Neural cell (in vitro differentiated cells): ENCODE data around the gene PGAP3. TPM values are rescaled to one million over a fixed set of nuclear protein-coding genes. Genes with fewer than 3 reads are reported as not detected.

Experiments
- H2AFZ ChIP-seq: fragments of 200-600, 300-800 bp; sonication (generic), shearing (Covaris generic); 2 replicates; pipeline ENCODE4 v1.6.0; 2014; ENCODE audit warnings: low read depth, mild to moderate bottlenecking, antibody characterized with exemption, low read length, moderate library complexity
- H3F3A ChIP-seq: fragments of 200-600 bp; shearing (Covaris generic); 2 replicates; pipeline ENCODE4 v1.6.1; 2016; ENCODE audit warnings: mild to moderate bottlenecking, moderate library complexity, mixed read lengths, antibody characterized with exemption, low read length; ENCODE audit not compliant: insufficient read depth, poor library complexity, severe bottlenecking
- H3K27ac ChIP-seq: fragments of 200-600, 300-800 bp; sonication (generic), shearing (Covaris generic); 2 replicates; pipeline ENCODE4 v1.5.1; 2014; ENCODE audit warnings: mild to moderate bottlenecking, low read length, moderate library complexity
- H3K27me3 ChIP-seq: fragments of 300-800, 200-600 bp; sonication (generic), shearing (Covaris generic); 2 replicates; pipeline ENCODE4 v1.6.0; 2014; ENCODE audit warnings: mild to moderate bottlenecking, low read depth, low read length, moderate library complexity; ENCODE audit not compliant: insufficient read depth
- H3K36me3 ChIP-seq: fragments of 300-800, 200-600 bp; sonication (generic), shearing (Covaris generic); 2 replicates; pipeline ENCODE4 v1.5.1; 2014; ENCODE audit warnings: mild to moderate bottlenecking, antibody characterized with exemption, low read length, moderate library complexity; ENCODE audit not compliant: insufficient read depth
- H3K4me2 ChIP-seq: fragments of 300-800, 200-600 bp; sonication (generic), shearing (Covaris generic); 2 replicates; pipeline ENCODE4 v1.6.0; 2014; ENCODE audit warnings: mild to moderate bottlenecking, low read length
- H3K4me3 ChIP-seq: fragments of 300-800, 200-600 bp; sonication (generic), shearing (Covaris generic); 2 replicates; pipeline ENCODE4 v1.5.1; 2014; ENCODE audit warnings: mild to moderate bottlenecking, low read length, moderate library complexity
- H3K79me2 ChIP-seq: fragments of 200-600 bp; shearing (Covaris generic); replicated peaks from 2 replicates; pipeline ENCODE4 v1.6.0; 2014; ENCODE audit warnings: mild to moderate bottlenecking, low read length, moderate library complexity; ENCODE audit not compliant: insufficient read depth
- H3K9ac ChIP-seq: fragments of 300-800, 200-600 bp; sonication (generic), shearing (Covaris generic); 2 replicates; pipeline ENCODE4 v1.6.1; 2016; ENCODE audit warnings: mild to moderate bottlenecking, low read length, mixed read lengths
- H3K9me2 ChIP-seq: fragments of 200-600 bp; shearing (Covaris generic); 2 replicates; pipeline ENCODE4 v1.6.1; 2016; ENCODE audit warnings: mild to moderate bottlenecking, low read length, mixed read lengths; ENCODE audit not compliant: insufficient read depth
- H3K9me3 ChIP-seq: fragments of 200-600, 300-800 bp; sonication (generic), shearing (Covaris generic); 2 replicates; pipeline ENCODE4 v1.6.1; 2016; ENCODE audit warnings: mild to moderate bottlenecking, mixed run types, low read length, moderate library complexity, mixed read lengths
- H4K20me1 ChIP-seq: fragments of 200-600 bp; shearing (Covaris generic); 2 replicates; pipeline ENCODE4 v1.6.1; 2016; ENCODE audit warnings: mild to moderate bottlenecking, mixed run types; ENCODE audit not compliant: insufficient read depth
- EP300 ChIP-seq: fragments of 450-650 bp; conservative IDR thresholded peaks from 2 replicates; pipeline ENCODE4 v1.6.1; 2014; ENCODE audit warnings: antibody characterized with exemption, mild to moderate bottlenecking, moderate library complexity; ENCODE audit not compliant: poor library complexity, severe bottlenecking
- EZH2 ChIP-seq: fragments of 200-600, 300-800 bp; shearing (Covaris generic), sonication (generic); IDR thresholded peaks from 2 replicates; pipeline ENCODE4 v1.6.1; 2014; ENCODE audit warnings: antibody characterized with exemption, low read length, borderline replicate concordance, mild to moderate bottlenecking; ENCODE audit not compliant: insufficient read depth, poor library complexity, severe bottlenecking
- MXI1 ChIP-seq: fragments of 450-650 bp; conservative IDR thresholded peaks from 2 replicates; pipeline ENCODE4 v1.6.1; 2014; ENCODE audit warnings: antibody characterized with exemption, mild to moderate bottlenecking; ENCODE audit not compliant: poor library complexity, severe bottlenecking
- POLR2AphosphoS5 ChIP-seq: IDR thresholded peaks from 2 replicates; pipeline ENCODE4 v1.6.1; 2012
- RAD21 ChIP-seq: fragments of 450-650 bp; conservative IDR thresholded peaks from 2 replicates; pipeline ENCODE4 v1.6.1; 2014; ENCODE audit warnings: antibody characterized with exemption, mild to moderate bottlenecking, moderate library complexity
- REST ChIP-seq: IDR thresholded peaks from 2 replicates; pipeline ENCODE4 v1.6.1; 2012; ENCODE audit warnings: borderline replicate concordance
- SMC3 ChIP-seq: fragments of 450-650 bp; conservative IDR thresholded peaks from 2 replicates; pipeline ENCODE4 v1.6.1; 2014; ENCODE audit warnings: antibody characterized with exemption, mild to moderate bottlenecking, moderate library complexity; ENCODE audit not compliant: poor library complexity
- TAF1 ChIP-seq: IDR thresholded peaks from 2 replicates; pipeline ENCODE4 v1.6.1; 2012; ENCODE audit warnings: low read depth
- polyA plus RNA-seq: library from polyadenylated mRNA; depleted of rRNA; stranded (reverse); fragments of >200 nt; gene quantifications from 2 replicates; pipeline ENCODE4 v1.2.3, GENCODE V29; 2014
- TF ChIP-seq, protein P1 (sequence below): fragments of 450-650 bp; IDR thresholded peaks from 2 replicates; pipeline ENCODE4 v1.5.1; 2014; ENCODE audit warnings: antibody characterized with exemption, mild to moderate bottlenecking, moderate library complexity; ENCODE audit not compliant: poor library complexity, severe bottlenecking

PGAP3 gene
- polyA plus RNA-seq, 1 donor from 2014 or later = 27.2 TPM

GRCh38 chr17:39660397-39661385, 27.2 kb downstream of the PGAP3 start:
- Histone ChIP-seq H3F3A (no peaks in the 10 kb centered on the region), H3K9me3 (no peaks in the 10 kb centered on the region), H4K20me1 (no peaks in the 10 kb centered on the region), H3K27ac (no peak overlapping the region), H3K4me2 (no peak overlapping the region), H3K79me2 (no peaks in the 10 kb centered on the region), H3K9ac (no peak overlapping the region), H3K9me2 (no peaks in the 10 kb centered on the region), H3K27me3 (no peaks in the 10 kb centered on the region), H3K36me3 (no peaks in the 10 kb centered on the region), H2AFZ (no peak overlapping the region), H3K4me3 (no peak overlapping the region)
- TF ChIP-seq EZH2 (no peak), TAF1 (no peak), SMC3 (no peak), RAD21 (no peak), EP300 (no peak), MXI1 (no peak), REST (no peak), POLR2AphosphoS5 (no peak)
- TF ChIP-seq, protein P1, sequence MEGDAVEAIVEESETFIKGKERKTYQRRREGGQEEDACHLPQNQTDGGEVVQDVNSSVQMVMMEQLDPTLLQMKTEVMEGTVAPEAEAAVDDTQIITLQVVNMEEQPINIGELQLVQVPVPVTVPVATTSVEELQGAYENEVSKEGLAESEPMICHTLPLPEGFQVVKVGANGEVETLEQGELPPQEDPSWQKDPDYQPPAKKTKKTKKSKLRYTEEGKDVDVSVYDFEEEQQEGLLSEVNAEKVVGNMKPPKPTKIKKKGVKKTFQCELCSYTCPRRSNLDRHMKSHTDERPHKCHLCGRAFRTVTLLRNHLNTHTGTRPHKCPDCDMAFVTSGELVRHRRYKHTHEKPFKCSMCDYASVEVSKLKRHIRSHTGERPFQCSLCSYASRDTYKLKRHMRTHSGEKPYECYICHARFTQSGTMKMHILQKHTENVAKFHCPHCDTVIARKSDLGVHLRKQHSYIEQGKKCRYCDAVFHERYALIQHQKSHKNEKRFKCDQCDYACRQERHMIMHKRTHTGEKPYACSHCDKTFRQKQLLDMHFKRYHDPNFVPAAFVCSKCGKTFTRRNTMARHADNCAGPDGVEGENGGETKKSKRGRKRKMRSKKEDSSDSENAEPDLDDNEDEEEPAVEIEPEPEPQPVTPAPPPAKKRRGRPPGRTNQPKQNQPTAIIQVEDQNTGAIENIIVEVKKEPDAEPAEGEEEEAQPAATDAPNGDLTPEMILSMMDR = no peak

DNA sequence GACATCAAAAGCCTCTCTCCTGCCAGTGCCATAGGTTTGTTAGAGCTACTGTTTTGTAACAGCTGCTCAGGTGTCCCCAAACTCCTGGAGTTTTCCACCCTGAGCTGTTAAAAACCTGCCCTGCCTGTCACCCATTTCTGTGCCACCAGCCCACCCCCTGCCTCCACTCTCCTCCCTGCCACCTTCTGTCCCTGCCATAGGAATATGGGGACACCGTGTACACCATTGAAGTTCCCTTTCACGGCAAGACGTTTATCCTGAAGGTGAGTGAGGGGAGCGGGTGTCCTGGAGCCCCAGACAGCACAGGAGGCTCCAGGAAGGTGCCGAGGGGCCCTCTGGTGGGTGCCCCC, 27.9 kb downstream of the PGAP3 start:
- H3F3A ChIP-seq = no peaks in the 10 kb centered on the region
- TF ChIP-seq TAF1 = no peak
- no peak for TF ChIP-seq EZH2
- no peak for TF ChIP-seq SMC3
- TF ChIP-seq MXI1 = no peak
- TF ChIP-seq, protein P1 = no peak
- TF ChIP-seq RAD21 = no peak
- no peak for TF ChIP-seq EP300
- TF ChIP-seq REST = no peak
- no peak for TF ChIP-seq POLR2AphosphoS5
- H3K36me3 ChIP-seq = no peaks in the 10 kb centered on the region
- H3K79me2 ChIP-seq = no peaks in the 10 kb centered on the region
- no peaks in the 10 kb centered on the region for H4K20me1 ChIP-seq
- no peak overlapping the region for H3K27ac ChIP-seq
- H3K4me3 ChIP-seq = no peak overlapping the region
- no peaks in the 10 kb centered on the region for H3K27me3 ChIP-seq
- no peak overlapping the region for H3K4me2 ChIP-seq
- no peak overlapping the region for H2AFZ ChIP-seq
- H3K9ac ChIP-seq = no peak overlapping the region
- no peaks in the 10 kb centered on the region for H3K9me2 ChIP-seq
- no peaks in the 10 kb centered on the region for H3K9me3 ChIP-seq
